ENCODE measurements around the gene NPM1.

NPM1 gene

DNA sequence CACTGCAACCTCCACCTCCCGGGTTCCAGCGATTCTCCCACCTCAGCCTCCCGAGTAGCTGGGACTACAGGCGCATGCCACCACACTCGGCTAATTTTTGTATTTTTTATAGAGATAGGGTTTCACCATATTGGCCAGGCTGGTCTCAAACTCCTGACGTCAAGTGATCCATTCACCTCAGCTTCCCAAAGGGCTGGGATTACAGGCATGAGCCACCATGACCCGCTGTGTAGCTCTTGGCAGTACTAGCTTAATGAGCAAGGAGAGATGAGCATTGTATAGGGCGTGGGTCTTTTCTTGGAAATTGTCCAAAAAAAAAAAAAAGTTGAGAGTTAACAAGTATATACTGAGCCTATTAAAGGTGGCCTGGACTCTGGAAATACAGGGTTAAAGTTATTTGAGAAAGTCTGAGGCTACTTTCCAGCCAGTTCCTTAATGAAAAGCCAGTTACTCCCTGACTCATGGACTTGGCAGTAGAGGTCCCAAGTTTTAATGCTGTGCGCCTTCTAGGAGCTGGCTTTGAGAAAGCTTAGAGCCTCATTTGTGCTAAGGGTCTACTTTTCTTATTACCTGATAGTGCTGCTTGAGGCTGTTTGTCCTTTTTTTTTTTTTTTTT is 27.6 kb downstream of the NPM1 start:
- peak; percentile 8 for DNase-seq

DNA sequence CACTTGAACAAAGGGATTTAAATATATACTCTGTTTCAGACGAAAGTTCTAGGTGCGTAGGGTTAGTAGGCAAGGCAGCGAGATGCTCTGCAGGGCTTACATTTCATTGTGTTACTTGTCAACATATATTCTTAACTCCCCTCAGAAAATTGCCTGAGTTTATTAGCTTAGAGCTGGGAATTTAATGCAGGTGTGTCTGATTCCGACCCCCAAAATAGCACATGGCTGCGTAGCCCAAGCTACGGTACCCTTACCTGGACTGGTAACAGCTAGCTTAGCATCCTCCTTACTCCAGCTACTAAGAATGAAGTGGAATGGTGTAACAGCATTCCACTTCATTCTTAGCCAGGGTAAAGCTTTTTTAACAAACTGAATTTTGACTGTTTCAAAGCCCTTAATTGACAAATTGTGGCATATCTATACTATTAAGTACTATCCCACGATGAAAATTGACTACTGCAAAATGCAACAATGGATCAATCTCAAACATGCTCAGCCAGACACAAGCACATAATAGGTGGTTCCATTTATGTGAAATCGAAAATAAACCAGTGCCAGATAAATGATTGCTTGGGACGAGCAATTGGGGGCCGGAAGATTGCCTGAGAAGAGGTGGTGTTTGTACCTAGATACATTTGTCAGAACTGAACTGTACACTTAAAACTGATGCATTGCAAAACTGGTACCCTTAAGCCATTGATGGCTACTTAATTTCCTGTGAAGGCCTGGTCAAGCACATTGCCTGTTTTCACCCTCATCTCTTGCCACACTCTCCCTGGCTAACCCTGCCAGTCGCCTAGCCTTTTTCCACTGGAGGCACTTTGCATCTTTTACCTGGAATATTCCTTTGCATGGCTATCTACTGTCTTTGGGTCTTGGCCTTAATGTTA is 28.8 kb downstream of the NPM1 start:
- DNase-seq, result peak; percentile 2

DNA sequence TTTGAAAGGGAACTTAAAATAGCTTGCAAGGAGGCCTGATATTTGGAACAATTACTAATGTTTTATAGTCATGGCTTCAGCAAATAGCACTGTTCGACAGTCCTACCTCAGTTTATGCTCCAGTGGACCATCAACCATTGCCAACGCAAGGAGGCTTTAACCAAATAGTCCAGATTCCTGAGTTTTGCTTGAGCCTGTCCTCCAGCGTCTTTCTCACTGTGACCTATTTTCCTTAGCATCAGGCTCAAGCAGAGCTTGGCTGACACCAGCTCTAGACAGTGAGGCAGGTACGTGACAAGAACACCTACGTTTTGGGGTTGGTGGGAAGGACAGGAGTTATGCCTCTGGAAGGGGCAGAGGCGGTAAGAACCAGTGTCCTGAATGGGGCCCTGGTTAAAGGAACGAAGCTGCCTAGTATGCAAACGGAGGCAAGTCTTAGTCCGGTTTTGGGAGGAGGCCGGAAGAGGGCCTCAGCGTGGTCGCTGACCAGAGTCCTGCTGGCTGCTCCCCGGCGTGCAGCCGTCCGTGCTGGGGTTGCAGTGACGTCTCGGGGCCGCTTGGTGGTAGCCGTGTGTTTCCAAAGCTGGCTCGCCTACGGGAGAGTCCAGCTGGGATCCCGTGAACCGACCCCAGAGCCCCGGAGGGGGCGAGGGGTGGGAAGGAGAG is 30.8 kb downstream of the NPM1 start:
- DNase-seq, result peak; percentile 55

DNA sequence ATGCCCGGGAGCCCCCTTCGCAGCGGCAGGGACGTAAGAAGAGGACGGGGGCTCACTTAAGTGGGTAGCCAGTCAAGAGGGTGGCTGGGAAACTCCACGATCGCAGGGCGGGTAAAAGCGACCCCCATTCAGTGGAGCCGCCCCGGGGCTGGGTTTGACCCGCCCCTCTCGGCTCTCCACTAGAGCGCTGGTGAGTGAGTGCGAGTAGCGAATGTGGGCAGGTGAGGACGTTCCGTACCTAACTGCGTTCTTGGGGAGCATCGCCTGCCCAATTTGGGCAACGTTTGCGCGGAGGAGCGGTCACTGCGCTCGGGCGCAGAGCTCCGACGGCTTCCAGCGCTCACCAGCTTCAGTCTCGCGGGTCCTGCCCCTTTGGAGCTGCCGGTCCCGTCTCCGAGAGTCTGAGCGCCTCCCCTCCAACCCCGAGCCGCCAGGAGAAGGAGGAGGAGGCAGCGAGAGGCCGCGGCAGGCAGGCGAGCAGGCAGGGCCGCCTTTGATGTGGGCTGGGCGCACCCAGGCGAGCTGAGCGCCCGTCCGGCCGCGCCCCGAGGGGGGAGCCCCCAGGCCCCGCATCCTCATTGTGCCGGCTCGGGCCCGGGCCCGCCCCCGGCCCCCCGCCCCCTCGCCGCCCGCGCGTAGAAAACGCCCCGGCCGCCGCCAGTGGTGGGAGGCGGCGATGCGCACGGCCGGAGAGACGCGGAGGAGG is 31.5 kb downstream of the NPM1 start, which contains the start of gene FGF18:
TSS of gene FGF18 (plus strand) at position 666 of the 706 bp plus-strand sequence. CDS start 553 bp downstream, outside the sequence.
- peak; percentile 42 for DNase-seq

DNA sequence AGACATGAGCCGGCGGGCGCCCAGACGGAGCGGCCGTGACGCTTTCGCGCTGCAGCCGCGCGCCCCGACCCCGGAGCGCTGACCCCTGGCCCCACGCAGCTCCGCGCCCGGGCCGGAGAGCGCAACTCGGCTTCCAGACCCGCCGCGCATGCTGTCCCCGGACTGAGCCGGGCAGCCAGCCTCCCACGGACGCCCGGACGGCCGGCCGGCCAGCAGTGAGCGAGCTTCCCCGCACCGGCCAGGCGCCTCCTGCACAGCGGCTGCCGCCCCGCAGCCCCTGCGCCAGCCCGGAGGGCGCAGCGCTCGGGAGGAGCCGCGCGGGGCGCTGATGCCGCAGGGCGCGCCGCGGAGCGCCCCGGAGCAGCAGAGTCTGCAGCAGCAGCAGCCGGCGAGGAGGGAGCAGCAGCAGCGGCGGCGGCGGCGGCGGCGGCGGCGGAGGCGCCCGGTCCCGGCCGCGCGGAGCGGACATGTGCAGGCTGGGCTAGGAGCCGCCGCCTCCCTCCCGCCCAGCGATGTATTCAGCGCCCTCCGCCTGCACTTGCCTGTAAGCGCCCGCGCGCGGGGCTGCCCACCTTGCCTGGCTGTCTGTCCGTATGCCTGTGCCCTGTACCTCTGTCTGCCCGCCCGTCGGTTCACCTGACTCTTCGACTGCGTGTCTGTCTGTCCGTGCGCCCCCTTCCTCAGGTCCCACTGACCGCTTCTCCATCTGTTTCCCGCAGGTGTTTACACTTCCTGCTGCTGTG is 32.2 kb downstream of the NPM1 start:
- DNase-seq, result peak; percentile 51

DNA sequence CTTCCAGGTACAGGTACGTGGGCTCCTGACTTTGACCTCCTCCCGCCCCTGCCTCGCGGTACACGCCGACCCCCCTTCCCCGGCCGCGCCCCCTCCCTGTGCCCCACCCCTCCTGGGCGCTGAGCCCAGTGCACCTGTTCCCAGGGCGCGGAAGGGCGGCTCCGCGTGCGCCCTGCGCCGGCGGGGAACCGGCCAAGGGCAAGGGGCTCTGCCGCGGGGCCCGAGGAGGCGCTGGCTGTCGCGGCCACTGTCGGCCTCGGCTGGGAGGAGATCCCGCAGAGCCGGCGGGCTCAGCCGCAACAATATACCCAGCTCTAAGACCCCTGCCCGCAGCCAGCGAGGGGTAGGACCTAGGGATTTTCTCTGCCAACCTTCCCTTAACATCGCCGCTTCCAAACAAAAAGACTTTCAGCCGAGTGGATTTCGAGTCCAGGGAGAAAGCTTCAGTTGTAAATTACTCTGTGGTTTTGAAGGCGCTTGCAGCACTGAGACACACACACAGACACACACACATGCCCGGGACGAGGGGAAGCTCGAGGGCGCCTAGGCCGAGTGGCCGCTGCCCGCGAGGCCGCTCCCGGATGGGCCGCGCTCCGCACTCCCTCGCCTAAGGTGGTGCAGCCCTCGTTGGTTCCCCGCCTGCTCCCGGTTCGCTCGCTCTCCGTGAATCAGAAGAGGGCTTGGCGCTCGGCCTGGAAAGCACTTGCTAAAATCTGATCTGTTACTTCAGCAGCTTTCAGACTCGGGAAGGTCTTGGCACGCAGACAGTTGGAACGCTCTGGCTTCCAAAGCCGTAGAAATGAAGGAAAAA is 33.0 kb downstream of the NPM1 start:
- peak; percentile 18 for DNase-seq

DNA sequence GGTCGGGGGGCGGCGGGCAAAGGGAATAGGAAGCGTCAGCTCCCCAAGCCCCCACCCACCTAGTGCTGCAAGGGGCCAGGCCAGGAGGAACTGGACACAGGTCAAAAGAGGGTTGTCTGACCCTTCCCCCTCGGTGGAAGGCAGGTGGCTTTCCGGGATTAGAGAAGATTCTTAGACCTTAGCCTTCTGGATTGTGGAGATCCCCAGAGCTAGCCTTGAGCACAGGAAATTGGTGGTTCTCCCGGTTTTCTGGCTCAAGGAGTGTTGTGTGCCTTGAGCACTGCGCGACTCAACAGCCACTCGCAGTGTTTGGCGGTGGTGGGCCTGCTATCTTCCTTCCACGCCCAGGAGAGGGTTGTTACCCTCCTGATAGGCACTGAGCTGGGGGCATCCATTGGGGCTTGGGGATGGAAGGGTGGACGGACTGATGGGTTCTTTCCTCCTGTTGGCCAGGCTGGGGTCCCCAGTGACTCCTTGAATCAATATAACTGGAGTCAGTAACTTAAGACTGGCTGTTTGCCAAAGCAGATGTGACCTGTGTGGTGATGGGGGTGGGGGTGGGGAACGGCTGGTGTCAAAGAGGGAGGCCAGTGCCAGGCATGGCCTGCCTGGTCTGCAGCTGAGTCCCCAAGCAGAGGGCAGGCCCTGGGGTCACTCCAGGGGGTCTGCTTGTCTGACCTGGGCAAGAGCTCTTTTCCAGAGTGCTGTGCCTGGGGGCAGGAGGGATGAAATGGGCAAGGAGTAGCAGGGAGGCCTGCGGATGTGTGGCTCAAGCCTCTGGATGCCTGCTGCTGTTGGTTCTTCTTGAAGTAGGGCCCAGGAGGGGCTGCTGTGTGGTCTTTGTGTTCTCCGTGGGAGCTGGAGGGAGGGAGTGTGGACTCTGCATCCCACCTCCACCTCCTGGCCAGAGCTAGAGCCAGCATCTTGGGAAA is 33.9 kb downstream of the NPM1 start:
- peak; percentile 15 for DNase-seq

DNA sequence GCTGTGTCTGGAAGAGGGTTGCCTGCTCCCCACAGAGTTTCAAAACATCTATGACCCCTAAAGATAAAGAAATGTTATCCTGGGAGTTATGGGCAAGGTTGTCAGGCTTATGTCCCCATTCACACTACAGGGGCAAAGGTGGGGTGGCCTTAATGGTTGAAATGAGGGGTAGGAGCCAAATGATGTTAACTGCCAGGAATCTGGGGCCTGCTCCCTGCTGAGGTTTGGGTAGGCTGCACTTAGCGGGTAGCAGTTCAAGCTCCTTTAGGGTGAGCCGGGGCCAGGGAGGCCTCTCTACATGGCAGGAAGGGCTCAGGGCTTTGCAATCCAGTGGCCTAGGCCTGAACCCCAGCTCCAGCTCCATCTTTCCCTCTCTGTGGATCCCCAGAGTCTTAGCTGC is 34.8 kb downstream of the NPM1 start:
- peak; percentile 7 for DNase-seq

DNA sequence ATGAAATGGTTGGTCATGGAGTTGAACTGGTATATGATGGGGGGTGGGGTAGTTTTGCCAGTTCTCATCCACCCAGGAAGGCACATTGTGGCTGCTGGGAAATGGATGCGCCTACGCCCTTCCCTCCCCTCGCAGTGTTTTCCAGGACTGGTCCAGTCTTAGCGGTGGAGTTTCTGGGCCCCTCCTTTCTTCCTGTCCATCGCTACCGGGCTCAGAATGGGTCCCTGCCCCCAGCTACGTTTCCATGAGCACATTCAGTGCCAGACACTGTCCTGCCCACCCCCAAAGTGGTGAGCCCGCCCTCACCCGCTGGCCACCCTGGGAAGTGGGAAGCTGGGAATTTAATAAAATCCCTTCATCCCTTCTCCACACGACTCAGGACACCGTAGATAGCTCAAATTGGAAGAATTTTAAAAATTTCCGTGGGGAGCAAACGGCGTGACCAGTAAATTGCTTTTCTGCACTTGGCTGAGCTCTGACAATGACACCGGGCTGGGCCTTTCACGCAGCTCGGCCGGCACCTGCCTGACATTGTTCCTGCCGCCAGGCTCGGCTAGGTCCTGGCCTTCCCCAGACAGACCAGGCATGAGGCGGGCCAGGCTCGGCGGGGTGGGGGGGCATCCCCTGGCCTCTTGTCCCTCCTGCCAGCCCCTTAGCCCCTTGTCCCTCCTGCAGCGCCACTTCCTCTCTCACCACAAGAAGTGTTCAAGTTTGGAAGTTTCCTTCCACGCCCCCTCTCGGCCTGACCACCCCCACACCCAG is 35.4 kb downstream of the NPM1 start:
- DNase-seq, result peak; percentile 13

DNA sequence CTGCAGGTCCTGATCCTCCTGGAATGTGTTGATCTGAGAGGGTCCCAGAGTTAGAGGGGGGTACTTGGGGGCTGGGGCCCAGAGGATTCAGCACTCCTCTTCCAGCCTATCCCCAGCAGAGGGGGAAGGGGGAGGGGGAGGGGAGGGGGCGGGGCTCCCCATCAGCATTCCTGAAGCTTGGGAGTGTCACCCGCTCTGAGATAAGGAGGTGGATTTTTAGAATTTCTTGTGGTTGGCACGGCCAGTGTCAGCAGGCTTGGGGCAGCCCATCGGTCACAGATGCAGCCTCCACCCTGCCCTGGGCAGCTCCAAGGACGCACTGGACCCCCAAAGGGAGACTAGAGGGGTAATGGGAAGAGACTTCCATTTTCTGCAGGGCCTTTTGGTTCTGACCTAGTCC is 37.1 kb downstream of the NPM1 start:
- peak; percentile 3 for DNase-seq

DNA sequence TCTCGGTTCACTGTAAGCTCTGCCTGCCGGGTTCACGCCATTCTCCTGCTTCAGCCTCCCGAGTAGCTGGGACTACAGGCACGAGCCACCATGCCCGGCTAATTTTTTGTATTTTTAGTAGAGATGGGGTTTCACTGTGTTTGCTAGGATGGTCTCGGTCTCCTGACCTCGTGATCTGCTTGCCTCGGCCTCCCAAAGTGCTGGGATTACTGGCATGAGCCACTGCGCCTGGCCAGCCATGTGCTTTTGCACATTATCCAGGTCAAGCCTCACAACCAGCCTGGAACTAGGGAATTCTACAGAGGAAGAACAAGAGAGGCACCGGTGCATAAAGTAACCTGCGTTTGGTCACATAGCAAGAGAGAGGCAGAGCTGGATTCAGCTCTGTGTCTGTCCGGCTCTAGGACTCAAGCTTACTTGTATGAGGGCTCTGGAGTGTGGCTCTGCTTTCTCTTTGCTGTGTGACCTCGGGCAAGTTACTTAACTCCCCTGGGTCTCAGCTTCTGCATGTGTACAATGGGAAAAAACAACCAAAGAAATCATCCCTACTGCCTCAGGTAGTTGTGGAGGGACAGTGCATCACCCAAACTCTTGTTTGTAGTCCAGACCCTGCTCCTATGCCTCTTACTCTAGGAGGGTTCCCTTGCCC is 38.1 kb downstream of the NPM1 start:
- DNase-seq, result peak; percentile 2

DNA sequence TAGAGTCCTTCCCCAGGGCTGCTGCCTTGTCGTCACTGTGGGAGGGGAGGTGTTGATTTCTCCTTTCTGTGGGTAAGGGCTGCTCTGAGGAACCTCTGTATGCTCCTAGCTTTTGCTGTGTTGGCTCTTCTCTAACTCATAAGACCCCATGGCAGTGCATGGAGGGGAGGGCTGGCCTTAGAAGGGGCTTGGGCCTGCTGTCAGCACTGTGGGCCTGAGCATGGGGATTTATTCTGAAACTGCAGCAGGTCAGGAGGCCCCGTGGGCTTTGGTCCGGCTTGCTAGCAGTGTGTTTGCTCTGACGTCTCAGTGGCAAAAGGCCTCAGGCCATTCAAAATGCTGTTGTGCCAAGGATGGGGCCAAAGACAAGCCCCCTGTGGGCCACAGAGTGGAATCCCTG is 38.6 kb downstream of the NPM1 start:
- DNase-seq, result no peak

DNA sequence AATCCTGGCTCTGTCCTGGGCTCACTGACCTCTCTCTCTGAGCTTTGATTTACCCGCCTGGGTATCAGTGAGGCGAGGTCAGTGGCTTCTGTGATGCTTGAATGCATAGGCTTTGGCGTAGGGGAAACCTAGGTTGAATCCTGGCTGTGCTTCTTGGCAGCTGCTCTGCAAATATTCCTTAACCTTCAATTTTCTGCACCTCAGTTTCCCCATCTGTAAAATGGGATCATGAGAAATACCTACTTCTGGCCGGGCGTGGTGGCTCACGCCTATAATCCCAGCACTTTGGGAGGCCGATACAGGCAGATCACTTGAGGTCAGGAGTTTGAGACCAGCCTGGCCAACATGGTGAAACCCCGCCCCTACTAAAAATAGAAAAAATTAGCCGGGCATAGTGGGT is 39.0 kb downstream of the NPM1 start:
- no peak for DNase-seq

DNA sequence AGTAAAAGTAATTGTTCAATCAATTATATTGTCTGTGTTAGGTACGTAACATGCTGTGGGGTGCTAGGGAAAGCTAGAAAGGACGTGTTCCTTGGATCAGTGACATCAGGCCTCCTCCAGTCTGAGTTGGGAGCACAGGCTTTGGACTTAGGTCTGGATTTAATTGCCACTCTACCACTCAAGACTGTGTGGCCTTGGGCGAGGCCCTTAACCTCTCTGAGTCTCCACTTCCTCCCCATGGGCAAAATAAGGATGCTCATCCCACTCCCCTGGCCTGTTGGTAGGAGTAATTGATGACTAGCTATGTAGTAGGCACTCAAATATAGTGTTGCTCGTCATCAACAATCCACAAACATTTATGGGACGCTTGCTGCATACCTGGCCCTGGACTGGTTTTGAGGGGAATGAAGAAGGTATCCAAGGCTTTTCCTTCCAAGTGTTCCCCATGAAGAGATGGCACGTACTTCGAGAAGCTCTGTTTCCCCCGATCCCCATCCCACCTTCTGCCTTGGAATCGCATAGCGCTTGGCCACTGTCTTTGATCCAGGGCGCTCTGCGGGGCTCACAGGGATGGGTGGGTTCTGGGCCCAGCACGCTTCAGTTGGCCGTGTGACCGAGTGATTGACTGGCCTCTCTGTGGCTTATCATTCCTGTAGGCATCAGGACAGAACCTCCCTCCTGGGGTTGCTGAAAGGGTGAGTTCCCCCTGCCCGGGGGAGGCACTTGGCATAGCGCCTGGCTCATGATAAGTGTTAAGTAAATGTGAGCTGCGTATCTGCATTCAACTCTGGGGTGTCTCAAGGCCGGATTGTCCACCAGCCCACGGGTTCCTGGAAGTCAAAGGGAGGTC is 39.9 kb downstream of the NPM1 start:
- peak; percentile 11 for DNase-seq

DNA sequence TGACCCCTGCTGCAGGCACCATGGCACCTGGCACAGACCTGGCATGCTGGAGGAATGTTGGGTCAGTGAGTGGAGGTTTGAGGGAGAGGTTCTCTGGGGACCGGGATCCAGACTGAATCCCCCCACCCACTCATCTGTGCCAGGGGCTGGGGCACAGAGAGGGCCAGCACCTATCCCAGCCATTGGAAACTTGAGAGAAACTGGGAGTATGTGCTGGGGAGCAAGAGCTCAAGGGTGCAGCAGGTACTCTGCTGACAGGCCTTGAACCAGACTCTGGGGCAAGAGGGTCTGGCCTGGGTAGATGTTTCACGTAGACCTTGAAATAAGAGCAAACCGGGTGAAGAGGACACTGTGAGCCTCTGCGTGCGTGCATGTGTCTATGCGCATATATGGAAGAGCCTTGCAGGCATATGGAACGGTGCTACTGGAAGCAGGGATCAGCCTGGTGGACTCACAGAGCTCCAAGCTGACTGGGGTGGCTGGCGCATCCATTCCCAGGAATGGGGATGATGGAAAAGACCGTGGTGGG is 40.6 kb downstream of the NPM1 start:
- DNase-seq, result no peak

DNA sequence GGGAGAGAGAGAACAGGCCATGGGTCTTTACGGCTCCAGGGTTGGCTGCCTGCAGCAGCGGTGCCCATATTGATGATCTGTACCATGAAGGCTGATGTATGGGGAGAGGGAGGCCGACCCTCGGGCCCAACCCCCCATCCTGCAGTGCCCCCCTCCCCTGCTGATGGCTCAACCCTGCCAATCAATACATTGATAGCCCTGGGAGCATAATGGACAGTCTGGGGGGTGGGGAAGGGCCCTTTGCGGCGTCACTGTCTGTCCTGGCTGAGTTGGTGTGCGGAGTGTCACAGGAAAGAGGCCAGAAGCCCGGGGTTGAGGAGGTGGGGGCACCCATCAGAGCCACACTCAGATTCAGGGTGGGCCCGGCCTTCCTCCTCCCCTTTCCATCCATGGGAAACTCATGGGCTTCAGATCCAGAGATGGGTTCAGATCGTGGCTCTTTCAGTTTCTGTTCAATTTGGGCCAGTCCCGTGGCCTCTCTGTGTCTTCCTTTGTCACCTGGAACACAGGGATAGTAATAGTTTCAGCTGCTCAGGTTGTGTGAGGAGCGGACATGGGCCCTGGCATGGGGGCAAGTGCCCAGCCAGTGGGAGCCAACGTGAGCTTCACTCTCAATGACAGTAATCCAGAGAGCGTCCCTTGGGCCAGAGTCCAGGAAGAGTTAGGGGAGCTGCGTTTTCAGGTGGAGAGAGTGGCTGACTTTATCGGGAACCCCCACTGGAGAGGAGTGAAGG is 41.3 kb downstream of the NPM1 start:
- no peak for DNase-seq

DNA sequence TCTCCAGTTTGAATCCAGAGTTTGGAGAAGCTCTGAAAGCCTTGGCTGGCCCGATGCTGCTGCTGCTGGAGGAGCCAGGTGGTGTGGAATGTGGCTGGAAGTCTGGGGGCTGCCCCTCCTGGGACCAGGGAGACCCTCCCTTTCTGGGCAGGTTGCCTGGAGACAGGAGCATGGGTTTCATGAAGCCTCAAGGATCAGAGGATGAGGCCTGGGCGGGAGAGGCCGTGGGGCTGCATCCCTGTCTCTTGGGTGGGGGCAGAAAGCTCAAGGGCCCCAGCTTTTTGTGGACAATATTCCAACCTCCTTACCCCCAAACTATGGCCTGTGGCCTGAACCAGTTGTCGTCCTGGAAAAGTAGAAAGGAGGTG is 41.9 kb downstream of the NPM1 start:
- DNase-seq, result no peak

Measured in activated T-cell treated with anti-CD3 and anti-CD28 coated beads, Interleukin-2, amount 50 U/mL, for 1 hour (primary cell).